Measurements from ENCODE around the gene THSD4.
"Not testable (repeated sequence)": the region's sequence is repeated elsewhere in the genome, so short reads cannot be mapped to it uniquely, and the experiment has no call there.

Gene THSD4

DNA sequence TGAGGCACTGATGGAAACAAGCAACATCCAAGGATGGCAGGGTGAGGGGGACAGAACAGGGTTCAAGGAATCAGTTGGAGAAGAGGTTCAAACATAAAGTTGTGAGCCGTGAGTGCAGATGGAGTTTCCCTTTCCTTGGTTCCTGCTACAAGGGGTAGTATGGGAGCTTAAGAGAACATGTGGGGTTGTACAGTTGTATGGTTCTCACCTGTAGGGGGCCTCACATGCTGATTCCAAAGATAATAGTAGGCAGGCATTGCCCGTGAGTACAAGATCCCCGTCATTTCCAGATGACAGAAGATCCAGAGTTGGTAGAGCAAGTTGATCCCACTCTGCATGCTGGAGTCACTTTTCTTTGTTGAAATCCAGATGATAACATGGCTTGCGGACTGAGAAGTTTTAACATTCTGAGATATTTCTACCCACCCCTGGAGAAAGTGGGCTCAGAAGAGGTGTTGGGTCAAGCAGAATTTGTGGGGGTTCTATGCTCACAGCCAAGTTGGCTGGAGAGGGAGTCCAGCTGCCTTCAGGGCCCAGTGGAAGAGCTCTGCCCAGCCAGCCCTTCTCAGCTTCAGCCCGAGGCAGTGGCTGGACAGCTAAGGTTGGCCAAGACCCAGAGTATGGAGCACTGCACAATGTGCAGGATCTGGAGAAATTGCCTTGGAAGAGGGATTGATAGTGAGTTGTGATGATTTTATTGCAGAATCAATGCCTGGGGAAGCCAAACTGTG lies 141.8 kb downstream of the THSD4 start:
- no peak for DNase-seq (ENCODE audit: low read depth, low spot score)

GRCh38 chr15:71259866-71260265 lies 144.6 kb downstream of the THSD4 start:
- no peak for DNase-seq (ENCODE audit: low read depth, low spot score)

DNA sequence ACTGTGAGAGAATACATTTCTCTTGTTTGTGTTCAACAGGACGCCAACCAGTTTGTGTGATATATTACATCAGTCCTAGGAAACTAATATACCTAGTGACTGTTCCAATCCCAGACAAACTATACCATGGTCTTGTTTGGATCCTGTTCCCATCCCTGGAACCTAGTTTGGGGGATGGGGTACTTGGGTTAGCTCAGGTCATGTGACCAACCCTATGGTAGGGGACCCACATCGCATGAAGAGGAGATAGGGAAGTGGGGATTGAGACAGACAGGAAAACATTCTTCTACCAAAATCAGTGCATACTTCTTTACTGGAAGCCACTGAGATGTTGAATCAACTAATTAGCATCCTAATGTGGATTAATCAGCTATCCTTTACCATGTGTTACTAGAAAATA lies 146.1 kb downstream of the THSD4 start:
- no peak for DNase-seq (ENCODE audit: low read depth, low spot score)

DNA sequence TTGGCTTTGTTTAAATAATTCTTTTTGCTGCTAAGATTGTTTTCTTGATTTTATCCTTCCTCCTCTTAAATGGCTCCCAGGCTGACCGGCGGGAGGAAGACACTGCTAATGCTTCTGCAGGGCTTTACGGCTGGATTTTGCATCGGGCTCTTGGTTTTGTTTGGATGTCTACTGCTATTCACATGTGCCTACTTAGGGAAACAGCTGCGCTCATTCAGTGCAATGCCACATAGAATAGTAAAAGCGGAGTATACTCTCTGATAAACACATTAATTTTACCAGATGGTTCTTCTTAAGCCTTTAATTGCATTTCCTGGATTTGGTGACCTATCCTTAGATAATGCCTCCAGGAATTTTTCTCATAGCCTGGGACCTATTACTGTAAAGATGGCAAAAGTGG lies 146.6 kb downstream of the THSD4 start:
- DNase-seq (ENCODE audit: low read depth, low spot score): no peak

GRCh38 chr15:71262599-71262998 lies 147.3 kb downstream of the THSD4 start:
- no peak for DNase-seq (ENCODE audit: low read depth, low spot score)

GRCh38 chr15:71265606-71266005 lies 150.3 kb downstream of the THSD4 start:
- not testable (repeated sequence) for DNase-seq (ENCODE audit: low read depth, low spot score)

GRCh38 chr15:71271327-71271726 lies 156.1 kb downstream of the THSD4 start:
- no peak for DNase-seq (ENCODE audit: low read depth, low spot score)

GRCh38 chr15:71272932-71273331 lies 157.7 kb downstream of the THSD4 start:
- no peak for DNase-seq (ENCODE audit: low read depth, low spot score)

GRCh38 chr15:71273731-71274447 lies 158.6 kb downstream of the THSD4 start:
- DNase-seq (ENCODE audit: low read depth, low spot score): no peak

DNA sequence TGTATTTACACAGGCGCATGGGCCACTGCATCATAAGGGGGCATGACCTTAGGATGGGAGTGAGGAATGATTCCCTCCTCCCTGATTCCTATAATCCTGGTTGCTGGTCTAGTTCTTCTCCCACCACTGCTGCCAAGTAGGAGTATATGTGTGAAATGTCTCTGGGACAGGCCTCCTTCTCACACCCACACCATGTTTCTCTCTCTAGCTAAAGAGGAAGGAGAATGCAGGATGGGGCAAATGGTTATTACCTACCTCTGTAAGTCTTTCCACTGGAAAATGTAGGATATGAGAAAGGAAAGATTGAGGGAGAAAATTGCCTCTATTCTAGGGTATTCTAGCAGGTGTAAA lies 159.2 kb downstream of the THSD4 start:
- no peak for DNase-seq (ENCODE audit: low read depth, low spot score)

DNA sequence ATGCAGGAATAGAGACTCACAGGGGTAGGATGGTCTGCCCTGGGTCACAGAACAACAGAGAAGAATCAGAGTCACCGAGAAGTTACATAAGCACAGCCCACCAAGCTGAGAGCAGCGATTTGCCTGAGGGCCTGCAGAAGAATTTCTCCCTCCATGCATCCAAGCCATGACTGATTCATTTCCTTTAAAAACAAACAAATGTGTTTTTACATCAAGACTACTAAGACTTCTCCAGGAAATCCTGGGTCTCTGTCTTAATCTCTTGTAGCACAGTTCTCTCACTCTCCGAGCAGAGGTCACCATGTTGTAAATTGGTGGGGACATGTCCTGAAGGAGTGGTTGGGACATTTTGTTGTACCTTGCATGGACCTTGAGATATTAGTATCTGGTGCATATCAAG lies 159.8 kb downstream of the THSD4 start:
- no peak for DNase-seq (ENCODE audit: low read depth, low spot score)

DNA sequence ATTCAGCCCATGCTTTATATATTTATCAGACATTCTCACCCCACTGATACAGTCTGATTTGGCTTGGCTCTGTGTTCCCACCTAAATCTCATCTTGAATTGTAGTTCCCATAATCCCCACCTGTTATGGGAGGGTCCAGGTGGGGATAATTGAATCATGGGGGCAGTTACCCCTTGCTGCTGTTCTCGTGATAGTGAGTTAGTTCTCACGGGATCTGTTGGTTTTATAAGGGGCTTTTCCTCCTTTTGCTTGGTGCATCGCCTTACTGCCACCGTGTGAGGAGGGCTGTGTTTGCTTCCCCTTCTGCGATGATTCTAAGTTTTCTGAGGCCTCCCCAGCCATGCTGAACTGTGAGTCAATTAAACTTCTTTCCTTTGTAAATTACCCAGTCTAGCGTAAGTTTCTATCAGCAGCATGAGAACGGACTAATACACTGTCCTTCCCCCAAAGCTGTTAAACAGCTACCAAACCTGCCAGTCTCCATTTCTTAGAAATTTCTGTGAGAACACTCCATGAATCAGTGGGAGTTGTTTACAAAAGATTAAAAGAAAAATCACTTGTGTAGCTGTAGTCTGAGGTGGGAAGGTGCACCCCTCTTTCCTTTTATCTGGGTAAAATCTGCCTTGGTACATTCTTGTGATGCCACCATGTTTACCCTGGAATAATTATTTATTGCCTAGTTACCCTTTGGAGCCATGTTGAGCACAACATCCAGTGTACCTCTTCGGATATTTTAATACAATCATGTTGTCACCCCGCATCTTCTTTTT lies 160.5 kb downstream of the THSD4 start:
- DNase-seq (ENCODE audit: low read depth, low spot score): no peak

- no peak for DNase-seq (ENCODE audit: low read depth, low spot score)
These were observed 161.0 kb downstream of the THSD4 start for GRCh38 chr15:71276336-71276665.

DNA sequence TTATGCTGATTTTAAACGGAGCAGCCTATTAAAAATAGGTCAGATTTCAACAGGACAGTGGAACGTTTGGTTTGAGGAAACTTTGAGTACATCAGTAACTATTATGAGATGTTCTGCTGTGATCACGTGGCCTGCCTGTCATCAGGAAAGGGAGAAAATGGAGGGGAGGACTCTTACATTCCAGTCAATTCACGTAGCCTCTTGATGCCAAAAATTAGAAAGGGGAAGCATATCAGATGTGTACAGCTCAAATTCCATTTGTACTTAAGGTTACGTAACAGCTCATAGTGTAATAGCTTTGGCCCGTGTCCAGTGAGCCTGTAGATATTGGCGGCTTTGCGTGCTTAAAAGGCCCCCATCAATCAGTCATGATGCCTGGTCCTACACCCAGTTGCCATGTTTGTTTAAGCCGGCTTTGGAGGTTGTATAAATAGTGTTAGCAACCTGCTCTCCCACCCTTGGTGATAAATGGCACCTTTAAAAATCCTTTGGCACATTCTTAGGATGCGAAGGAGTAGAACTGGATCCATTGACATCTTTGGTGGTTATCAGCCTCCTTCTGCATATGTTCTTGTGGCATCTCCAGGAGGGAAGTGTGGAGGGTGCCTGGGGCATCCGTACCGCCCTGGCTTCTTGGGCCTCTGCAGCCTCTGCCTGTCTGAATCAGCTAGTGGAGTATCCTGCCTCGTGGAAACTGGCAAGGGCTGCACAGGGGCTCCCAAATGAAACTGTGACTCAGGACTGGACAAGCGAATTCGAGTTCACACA lies 163.9 kb downstream of the THSD4 start:
- DNase-seq (ENCODE audit: low read depth, low spot score): no peak

GRCh38 chr15:71279757-71280141 lies 164.5 kb downstream of the THSD4 start:
- DNase-seq (ENCODE audit: low read depth, low spot score): no peak

DNA sequence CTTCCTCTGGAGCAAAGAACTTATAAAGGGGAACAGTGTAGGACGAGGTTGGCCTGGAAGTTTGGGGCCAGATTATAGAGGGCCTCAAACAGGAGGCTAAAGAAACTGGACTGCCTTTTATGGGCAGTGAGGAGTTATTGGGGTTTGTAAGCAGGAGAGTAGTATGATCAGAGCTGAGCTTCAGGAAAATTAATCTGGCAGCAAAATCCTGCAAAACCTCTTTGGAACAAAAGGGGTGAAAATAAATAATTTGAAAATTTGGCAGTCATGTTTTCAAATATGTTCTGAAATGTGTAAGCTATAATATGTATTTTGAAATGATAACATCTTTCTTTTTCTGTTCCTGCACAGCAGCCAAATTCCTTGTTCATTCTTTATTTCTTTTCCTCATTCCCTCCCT lies 164.9 kb downstream of the THSD4 start:
- DNase-seq (ENCODE audit: low read depth, low spot score): no peak

GRCh38 chr15:71281256-71281655 lies 166.0 kb downstream of the THSD4 start:
- no peak for DNase-seq (ENCODE audit: low read depth, low spot score)

DNA sequence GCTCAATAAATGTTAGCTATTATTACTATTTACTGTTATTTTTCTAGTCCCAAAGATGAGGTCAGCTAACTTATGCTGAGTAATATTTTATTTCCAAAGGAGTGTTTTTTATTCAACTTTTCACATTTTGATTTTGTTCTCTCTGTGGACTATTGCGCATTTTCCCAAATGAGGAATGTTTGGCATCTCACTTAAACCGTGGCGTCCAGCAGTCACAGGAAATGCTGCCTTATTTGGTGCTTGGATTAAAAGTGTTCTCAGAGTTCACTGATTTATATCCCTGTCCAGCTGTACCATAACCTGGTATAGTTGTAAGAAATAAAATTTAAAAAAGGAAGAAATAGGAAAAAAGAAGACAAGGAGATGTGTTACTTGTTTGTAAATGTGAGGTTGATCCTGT lies 166.8 kb downstream of the THSD4 start:
- no peak for DNase-seq (ENCODE audit: low read depth, low spot score)

GRCh38 chr15:71288348-71288955 lies 173.2 kb downstream of the THSD4 start:
- no peak for DNase-seq (ENCODE audit: low read depth, low spot score)

GRCh38 chr15:71290002-71290401 lies 174.7 kb downstream of the THSD4 start:
- no peak for DNase-seq (ENCODE audit: low read depth, low spot score)

- no peak for DNase-seq (ENCODE audit: low read depth, low spot score)
These were observed 175.8 kb downstream of the THSD4 start for GRCh38 chr15:71290881-71291635.
